ENCODE data around the gene GALNTL6. TPM values are rescaled to one million over a fixed set of nuclear protein-coding genes. Genes with fewer than 3 reads are reported as not detected.

Gene GALNTL6
- total and polyA plus RNA-seq, 2 of the 4 experiments (the other 2 are of a cell fraction), result under 0.01 TPM; not detected in 1

DNA sequence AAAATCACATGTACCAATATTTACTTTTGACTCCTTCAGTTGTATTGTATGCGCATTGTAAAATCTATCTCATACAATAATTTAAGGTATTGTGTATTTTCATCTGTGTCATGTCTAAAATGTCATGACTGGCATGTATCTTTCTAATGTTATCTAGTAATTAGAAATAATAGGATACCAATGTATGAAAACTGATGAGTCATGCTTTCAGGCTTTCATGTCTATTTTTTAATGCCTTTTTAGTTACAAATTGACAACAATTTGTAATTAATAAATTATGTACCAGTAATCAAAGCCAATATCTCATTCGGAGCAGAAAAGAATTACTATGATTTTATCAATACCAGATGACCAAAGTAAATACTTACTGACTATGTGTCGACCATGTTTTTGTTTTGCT, 107.7 kb downstream of the GALNTL6 start:
- Histone ChIP-seq H2BK120ac (ENCODE audit: low read depth, low read length) (no peak overlapping the region), H3K56ac (ENCODE audit: extremely low read depth, insufficient read depth, low read length) (no peak overlapping the region), H2BK5ac (ENCODE audit: low read depth, low read length, poor library complexity, severe bottlenecking) (no peak overlapping the region), H3K4me2 (ENCODE audit: low read depth, low read length) (no peak overlapping the region), H3K9ac (ENCODE audit: low read depth, low read length) (no peak overlapping the region), H3K14ac (replicated peaks; ENCODE audit: low read depth, low read length) (no peak overlapping the region), H2BK20ac (ENCODE audit: low read depth, low read length) (no peak overlapping the region), H2AFZ (replicated peaks; ENCODE audit: low read length, poor library complexity) (no peak overlapping the region), H3K4ac (ENCODE audit: low read depth, low read length) (no peak overlapping the region), H3K9me3 (ENCODE audit: control insufficient read depth, insufficient read depth, low read length) (no peaks in the 10 kb centered on the region), H2AK5ac (ENCODE audit: low read depth, low read length) (no peak overlapping the region), H3K4me3 (ENCODE audit: insufficient read depth, low read depth, low read length) (no peak overlapping the region), H3K18ac (ENCODE audit: low read depth, low read length) (no peak overlapping the region), H4K5ac (ENCODE audit: low read depth, low read length) (no peak overlapping the region), H3K9me1 (ENCODE audit: insufficient read depth, low read length) (no peaks in the 10 kb centered on the region), H3K79me1 (ENCODE audit: low read depth in 1 of 2, low read length in 2 of 2) (no peaks in the 10 kb centered on the region), H3K27me3 (ENCODE audit: control insufficient read depth, insufficient read depth, low read length) (no peaks in the 10 kb centered on the region), H4K91ac (ENCODE audit: insufficient read depth, low read depth, low read length) (no peak overlapping the region), H3K4me1 (ENCODE audit: control insufficient read depth, insufficient read depth, low read length) (no peaks in the 10 kb centered on the region), H4K20me1 (ENCODE audit: insufficient read depth, low read length) (no peaks in the 10 kb centered on the region), H3K23ac (ENCODE audit: low read depth, low read length) (no peak overlapping the region), H2AK9ac (replicated peaks; ENCODE audit: low read depth, low read length, poor library complexity) (no peak overlapping the region), H3K36me3 (ENCODE audit: control insufficient read depth, insufficient read depth, low read length) (no peaks in the 10 kb centered on the region), H2BK15ac (ENCODE audit: low read depth, low read length) (no peak overlapping the region), H4K8ac (ENCODE audit: low read depth in 2 of 2, low read length in 2 of 2) (no peak overlapping the region), H3K27ac (ENCODE audit: insufficient read depth, low read length) (no peak overlapping the region)
- no TSS peak for BruUV-seq (replicated peaks)
- no peak for ATAC-seq (ENCODE audit: low read depth)
- dilution Hi-C loops (cut with HindIII; ENCODE audit: low sequenced_read_pairs, unreplicated experiment), result no loop called here
- WGBS, 2 experiments (ENCODE audit: extremely low coverage in 2 of 2, insufficient read length in 1 of 2), result no CpG with 5 or more reads among the region's 3 CpGs
- ChIA-PET POLR2A (ENCODE audit: unreplicated experiment) (no interaction called here), CTCF (no interaction called here)
- DNase-seq, result no peak
- intact Hi-C loops (cut with micrococcal nuclease), result no loop called here
- in situ Hi-C loops (cut with MboI; ENCODE audit: low sequenced_read_pairs), result no loop called here
- TF ChIP-seq MXI1 (IDR thresholded peaks at IDR 0.05; ENCODE audit: borderline replicate concordance, low read depth, low read length) (no peak), NFE2L2 (IDR thresholded peaks at IDR 0.05; ENCODE audit: low read depth, low read length) (peak; percentile 86), CEBPB (IDR thresholded peaks at IDR 0.05; ENCODE audit: low read depth, low read length) (no peak), MAFK (IDR thresholded peaks at IDR 0.05; ENCODE audit: low read depth, low read length) (peak; percentile 71), FOS (IDR thresholded peaks at IDR 0.05; ENCODE audit: low read depth, low read length) (no peak)
- TF ChIP-seq, protein P1, sequence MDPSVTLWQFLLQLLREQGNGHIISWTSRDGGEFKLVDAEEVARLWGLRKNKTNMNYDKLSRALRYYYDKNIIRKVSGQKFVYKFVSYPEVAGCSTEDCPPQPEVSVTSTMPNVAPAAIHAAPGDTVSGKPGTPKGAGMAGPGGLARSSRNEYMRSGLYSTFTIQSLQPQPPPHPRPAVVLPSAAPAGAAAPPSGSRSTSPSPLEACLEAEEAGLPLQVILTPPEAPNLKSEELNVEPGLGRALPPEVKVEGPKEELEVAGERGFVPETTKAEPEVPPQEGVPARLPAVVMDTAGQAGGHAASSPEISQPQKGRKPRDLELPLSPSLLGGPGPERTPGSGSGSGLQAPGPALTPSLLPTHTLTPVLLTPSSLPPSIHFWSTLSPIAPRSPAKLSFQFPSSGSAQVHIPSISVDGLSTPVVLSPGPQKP (IDR thresholded peaks at IDR 0.05; ENCODE audit: borderline replicate concordance, low read depth, low read length), result no peak
